Measurements from ENCODE around the gene FAM83G. TPM values are rescaled to one million over a fixed set of nuclear protein-coding genes. Genes with fewer than 3 reads are reported as not detected.

Gene FAM83G
- total RNA-seq, 1 donor from 2014 or later, result 2.2 TPM

DNA sequence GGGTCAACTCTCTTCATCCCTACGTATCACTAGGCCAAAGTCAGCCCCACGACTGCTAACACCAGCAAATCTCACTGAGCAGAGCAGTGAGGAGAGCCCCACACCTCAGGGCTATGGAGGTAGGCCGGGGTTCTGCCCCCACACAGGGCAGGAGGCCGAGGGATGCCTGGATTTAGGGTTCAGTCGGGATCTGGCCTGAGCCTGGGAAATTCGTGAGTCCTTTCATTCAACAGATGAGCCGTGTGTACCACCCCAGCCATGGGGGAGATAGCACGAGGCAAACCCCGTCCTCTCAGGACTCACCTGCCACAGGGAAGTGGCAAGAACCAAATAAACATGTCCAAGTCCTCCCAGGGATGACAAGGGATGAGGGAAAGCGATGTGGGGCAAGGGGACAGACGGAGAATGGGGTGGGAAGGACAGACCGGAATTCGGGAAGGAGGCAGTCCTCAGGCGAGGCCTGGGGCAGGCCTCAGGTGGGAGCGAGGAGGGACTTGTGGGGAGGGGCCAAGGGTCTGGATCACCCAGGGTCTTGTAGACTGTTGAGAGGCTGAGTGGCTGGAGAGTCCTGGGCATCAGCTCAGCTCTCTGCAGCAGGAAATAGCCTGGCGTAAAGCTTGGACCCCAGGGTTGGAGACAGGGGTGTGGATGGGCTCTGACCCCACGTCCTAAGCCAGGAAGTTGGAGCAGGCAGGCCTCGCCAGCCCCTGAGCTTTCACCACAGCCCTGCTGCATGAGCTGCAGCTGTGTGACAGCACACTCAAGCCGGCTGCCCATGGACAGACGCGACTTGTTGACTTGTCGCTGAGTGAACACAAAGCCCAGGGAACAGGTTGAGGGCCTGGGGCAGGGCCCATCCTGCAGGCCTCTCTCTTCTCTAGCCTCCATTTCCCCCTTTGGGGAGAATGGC is 7.9 kb upstream of the FAM83G start:
- Histone ChIP-seq H3K27ac (replicated peaks) (no peak overlapping the region), H3K9me3 (replicated peaks) (no peaks in the 10 kb centered on the region), H3K4me3 (no peak overlapping the region), H3K27me3 (ENCODE audit: low read depth) (no peaks in the 10 kb centered on the region), H3K4me1 (no peaks in the 10 kb centered on the region), H3K36me3 (no peaks in the 10 kb centered on the region)
- DNase-seq, result no peak
- TF ChIP-seq, protein P1, sequence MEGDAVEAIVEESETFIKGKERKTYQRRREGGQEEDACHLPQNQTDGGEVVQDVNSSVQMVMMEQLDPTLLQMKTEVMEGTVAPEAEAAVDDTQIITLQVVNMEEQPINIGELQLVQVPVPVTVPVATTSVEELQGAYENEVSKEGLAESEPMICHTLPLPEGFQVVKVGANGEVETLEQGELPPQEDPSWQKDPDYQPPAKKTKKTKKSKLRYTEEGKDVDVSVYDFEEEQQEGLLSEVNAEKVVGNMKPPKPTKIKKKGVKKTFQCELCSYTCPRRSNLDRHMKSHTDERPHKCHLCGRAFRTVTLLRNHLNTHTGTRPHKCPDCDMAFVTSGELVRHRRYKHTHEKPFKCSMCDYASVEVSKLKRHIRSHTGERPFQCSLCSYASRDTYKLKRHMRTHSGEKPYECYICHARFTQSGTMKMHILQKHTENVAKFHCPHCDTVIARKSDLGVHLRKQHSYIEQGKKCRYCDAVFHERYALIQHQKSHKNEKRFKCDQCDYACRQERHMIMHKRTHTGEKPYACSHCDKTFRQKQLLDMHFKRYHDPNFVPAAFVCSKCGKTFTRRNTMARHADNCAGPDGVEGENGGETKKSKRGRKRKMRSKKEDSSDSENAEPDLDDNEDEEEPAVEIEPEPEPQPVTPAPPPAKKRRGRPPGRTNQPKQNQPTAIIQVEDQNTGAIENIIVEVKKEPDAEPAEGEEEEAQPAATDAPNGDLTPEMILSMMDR (IDR thresholded peaks at IDR 0.05; ENCODE audit: borderline replicate concordance), result no peak
- intact Hi-C loops (cut with micrococcal nuclease), result no loop called here

DNA sequence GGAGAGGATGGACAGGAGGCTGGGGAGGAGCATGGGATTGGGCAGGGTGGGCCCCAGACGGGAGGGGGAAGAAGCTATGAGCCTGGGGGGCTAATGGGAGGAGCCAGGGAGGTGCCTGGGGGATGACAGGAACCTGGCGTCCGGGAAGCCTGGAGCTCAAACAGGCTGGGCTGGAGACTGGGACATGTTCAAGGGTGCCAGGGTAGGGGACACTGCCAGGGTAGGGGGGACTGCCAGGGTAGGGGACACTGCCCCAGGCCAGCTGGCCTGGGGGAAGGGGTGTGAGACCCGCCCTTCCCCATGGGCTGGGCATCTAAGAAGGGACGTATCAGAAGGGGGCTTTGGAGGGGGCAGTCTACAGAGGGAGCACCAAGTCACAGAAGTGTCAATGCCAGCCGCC is 7.0 kb upstream of the FAM83G start:
- Histone ChIP-seq H3K4me3 (no peak overlapping the region), H3K36me3 (no peaks in the 10 kb centered on the region), H3K4me1 (no peaks in the 10 kb centered on the region), H3K9me3 (replicated peaks) (peaks cover 2% of the 10 kb centered on the region), H3K27ac (replicated peaks) (no peak overlapping the region), H3K27me3 (ENCODE audit: low read depth) (no peaks in the 10 kb centered on the region)
- intact Hi-C loops (cut with micrococcal nuclease), result no loop called here
- TF ChIP-seq, protein P1 (IDR thresholded peaks at IDR 0.05; ENCODE audit: borderline replicate concordance), result no peak
- DNase-seq, result no peak

DNA sequence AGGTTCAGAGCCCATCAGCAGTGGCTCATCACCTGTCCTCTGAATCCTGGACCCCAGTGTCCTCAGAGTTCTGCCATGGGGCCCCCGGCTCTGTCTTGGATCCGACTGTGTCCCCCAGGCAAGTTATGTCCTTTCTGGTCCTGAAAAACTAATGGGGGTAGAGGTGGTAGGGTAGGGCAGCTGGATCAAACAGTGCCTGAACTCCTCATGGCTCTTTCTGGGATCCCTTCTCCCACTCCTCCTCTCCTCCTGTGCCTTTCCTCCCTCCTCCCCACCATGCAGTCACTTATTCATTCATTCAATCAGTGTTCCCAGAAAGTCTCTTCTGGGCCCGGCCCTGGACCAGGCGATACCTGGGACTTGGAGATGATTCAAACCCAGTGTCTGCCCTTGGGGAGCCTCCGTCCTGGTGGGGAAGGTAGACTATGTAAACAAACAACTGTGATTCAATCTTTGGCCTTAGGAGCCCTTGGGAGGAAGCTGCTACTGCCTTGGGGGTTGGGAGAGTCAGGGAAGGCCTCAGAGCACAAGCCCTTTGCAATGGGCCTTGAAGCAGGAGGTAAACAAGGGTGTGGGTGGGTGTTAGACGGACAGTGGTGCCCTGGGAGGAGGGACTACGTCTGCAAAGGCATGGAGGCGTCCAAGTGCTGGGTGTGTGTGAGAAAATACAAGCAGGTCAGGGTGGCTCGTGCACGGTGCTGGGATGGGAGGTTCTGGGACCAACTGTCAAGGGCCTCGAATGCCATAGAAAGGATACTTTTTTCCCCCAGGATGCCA is 6.4 kb upstream of the FAM83G start:
- intact Hi-C loops (cut with micrococcal nuclease), result no loop called here
- Histone ChIP-seq H3K9me3 (replicated peaks) (peaks cover 5% of the 10 kb centered on the region), H3K27ac (replicated peaks) (no peak overlapping the region), H3K27me3 (ENCODE audit: low read depth) (no peaks in the 10 kb centered on the region), H3K4me1 (no peaks in the 10 kb centered on the region), H3K36me3 (no peaks in the 10 kb centered on the region), H3K4me3 (no peak overlapping the region)
- TF ChIP-seq, protein P1 (IDR thresholded peaks at IDR 0.05; ENCODE audit: borderline replicate concordance), result no peak
- DNase-seq, result no peak

GRCh38 chr17:19009970-19010369 is 5.4 kb upstream of the FAM83G start:
- peaks cover 5% of the 10 kb centered on the region for H3K9me3 ChIP-seq (replicated peaks)
- no peak for DNase-seq
- no peak overlapping the region for H3K27ac ChIP-seq (replicated peaks)
- TF ChIP-seq, protein P1 (IDR thresholded peaks at IDR 0.05; ENCODE audit: borderline replicate concordance), result no peak
- intact Hi-C loops (cut with micrococcal nuclease), result no loop called here
- no peak overlapping the region for H3K4me3 ChIP-seq
- peaks cover 1% of the 10 kb centered on the region for H3K4me1 ChIP-seq
- no peaks in the 10 kb centered on the region for H3K36me3 ChIP-seq
- no peaks in the 10 kb centered on the region for H3K27me3 ChIP-seq (ENCODE audit: low read depth)

GRCh38 chr17:19006698-19007097 is 2.1 kb upstream of the FAM83G start:
- H3K4me1 ChIP-seq, result peaks cover 15% of the 10 kb centered on the region
- no peaks in the 10 kb centered on the region for H3K36me3 ChIP-seq
- no peak overlapping the region for H3K4me3 ChIP-seq
- no peak for DNase-seq
- intact Hi-C loops (cut with micrococcal nuclease), result no loop called here
- TF ChIP-seq, protein P1 (IDR thresholded peaks at IDR 0.05; ENCODE audit: borderline replicate concordance), result no peak
- H3K27ac ChIP-seq (replicated peaks), result no peak overlapping the region
- H3K27me3 ChIP-seq (ENCODE audit: low read depth), result no peaks in the 10 kb centered on the region
- peaks cover 5% of the 10 kb centered on the region for H3K9me3 ChIP-seq (replicated peaks)

Data from left ventricle myocardium inferior (tissue), 1 donor.